Brain microvascular endothelial cell (primary cell): ENCODE measurements around the gene L2HGDH.

ENCODE experiments used
- DNase-seq: peaks from one replicate; pipeline ENCODE4 v3.0.0-alpha.2; 2020
- H3K27ac ChIP-seq: fragments of 250-450 bp; sonication (Bioruptor Pico); 2 replicates; pipeline ENCODE4 v1.5.1; 2020; ENCODE audit warnings: mild to moderate bottlenecking, moderate library complexity
- H3K27me3 ChIP-seq: fragments of 250-450 bp; sonication (Bioruptor Pico); replicated peaks from 2 replicates; pipeline ENCODE4 v1.5.1; 2020; ENCODE audit warnings: mild to moderate bottlenecking
- H3K36me3 ChIP-seq: fragments of 250-450 bp; sonication (Bioruptor Pico); replicated peaks from 2 replicates; pipeline ENCODE4 v1.5.1; 2020; ENCODE audit warnings: mild to moderate bottlenecking
- H3K4me3 ChIP-seq: 2 replicates; pipeline ENCODE4 v1.5.1; 2011; ENCODE audit warnings: low read depth, mild to moderate bottlenecking, control low read depth, low read length, moderate library complexity
- CTCF ChIP-seq: IDR thresholded peaks from 2 replicates; pipeline ENCODE4 v1.5.1; 2011; ENCODE audit warnings: low read depth, mild to moderate bottlenecking, moderate library complexity, low read length, control low read depth, inconsistent platforms; ENCODE audit errors: missing control alignments
- in situ Hi-C: cut with HindIII; loops from 2 replicates; pipeline ENCODE4 v1.10.0; 2017; ENCODE audit warnings: low sequenced_read_pairs, low pct_ligation_motif_present

L2HGDH gene

GRCh38 chr14:50339178-50339804, 27.3 kb upstream of the L2HGDH start:
- Histone ChIP-seq H3K36me3 (no peaks in the 10 kb centered on the region), H3K27ac (no peak overlapping the region), H3K4me3 (no peak overlapping the region), H3K27me3 (no peaks in the 10 kb centered on the region)
- TF ChIP-seq CTCF, result no peak
- in situ Hi-C loops, result no loop called here
- DNase-seq, result no peak

GRCh38 chr14:50338587-50338986, 26.6 kb upstream of the L2HGDH start:
- H3K27me3 ChIP-seq, result no peaks in the 10 kb centered on the region
- in situ Hi-C loops, result no loop called here
- no peak for TF ChIP-seq CTCF
- DNase-seq, result no peak
- H3K27ac ChIP-seq, result no peak overlapping the region
- H3K36me3 ChIP-seq, result no peaks in the 10 kb centered on the region
- no peak overlapping the region for H3K4me3 ChIP-seq

- Histone ChIP-seq H3K27me3 (no peaks in the 10 kb centered on the region), H3K27ac (peak overlapping the region; percentile 35), H3K36me3 (no peaks in the 10 kb centered on the region), H3K4me3 (no peak overlapping the region)
- in situ Hi-C loops, result no loop called here
- TF ChIP-seq CTCF, result no peak
- DNase-seq, result peak; percentile 52
Measured at GRCh38 chr14:50335989-50336824, 24.2 kb upstream of the L2HGDH start.

DNA sequence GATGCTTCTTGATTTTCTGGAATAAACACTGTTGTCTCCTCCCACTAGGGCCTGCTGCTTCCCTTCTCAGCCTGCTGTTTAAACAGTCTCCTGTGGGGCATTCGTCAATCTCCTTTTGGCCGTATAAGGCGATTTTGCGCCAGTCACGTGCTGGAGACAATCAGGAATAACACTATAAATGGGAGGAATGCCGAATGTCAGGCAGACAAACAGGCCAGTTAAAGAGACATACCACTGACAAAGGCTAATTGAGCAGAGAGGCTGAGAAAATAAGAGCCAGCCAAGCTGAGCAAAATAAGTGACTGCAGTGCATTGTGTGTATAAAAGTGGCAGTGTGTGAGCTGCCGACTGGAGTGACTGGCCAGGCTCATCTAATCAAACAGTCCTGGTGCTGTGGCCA, 23.4 kb upstream of the L2HGDH start:
- Histone ChIP-seq H3K36me3 (no peaks in the 10 kb centered on the region), H3K27me3 (no peaks in the 10 kb centered on the region), H3K27ac (peak overlapping the region; percentile 35), H3K4me3 (no peak overlapping the region)
- DNase-seq, result peak; percentile 72
- in situ Hi-C loops, result no loop called here
- TF ChIP-seq CTCF, result peak; percentile 39

DNA sequence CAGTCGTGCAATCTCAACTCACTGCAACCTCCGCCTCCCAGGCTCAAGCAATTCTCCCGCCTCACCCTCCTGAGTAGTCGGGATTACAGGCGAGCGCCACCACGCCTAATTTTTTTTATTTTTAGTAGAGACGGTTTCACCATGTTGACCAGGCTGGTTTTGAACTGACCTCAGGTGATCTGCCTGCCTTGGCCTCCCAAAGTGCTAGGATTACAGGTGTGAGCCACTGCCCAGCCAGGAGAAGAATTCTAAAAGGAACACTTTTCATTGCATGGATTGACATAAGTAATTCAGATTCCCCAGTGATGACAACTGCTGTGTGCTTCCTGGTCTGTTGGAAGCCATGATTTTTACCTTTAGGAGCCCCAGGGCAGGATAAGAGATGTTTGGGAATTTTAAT, 22.2 kb upstream of the L2HGDH start:
- TF ChIP-seq CTCF, result no peak
- H3K27me3 ChIP-seq, result no peaks in the 10 kb centered on the region
- no peaks in the 10 kb centered on the region for H3K36me3 ChIP-seq
- in situ Hi-C loops, result no loop called here
- no peak for DNase-seq
- no peak overlapping the region for H3K4me3 ChIP-seq
- H3K27ac ChIP-seq, result no peak overlapping the region
